WTC11 (cell line): ENCODE results near the gene RYR2.

Source experiments
- ATF6 ChIP-seq: sonication (generic); formaldehyde crosslinking; IDR thresholded peaks from 2 replicates; pipeline ENCODE4 v1.8.1; 2023; ENCODE audit warnings: mild to moderate bottlenecking, missing genetic modification reagents
- CREB1 ChIP-seq: sonication (generic); formaldehyde crosslinking; IDR thresholded peaks from 2 replicates; pipeline ENCODE4 v1.8.0; 2023; ENCODE audit warnings: mild to moderate bottlenecking, missing genetic modification reagents
- CTCF ChIP-seq: fragments of 200-600 bp; IDR thresholded peaks from 2 replicates; pipeline ENCODE4 v1.8.0; 2022; ENCODE audit warnings: antibody characterized with exemption
- E2F1 ChIP-seq: sonication (generic); formaldehyde crosslinking; IDR thresholded peaks from 2 replicates; pipeline ENCODE4 v1.8.0; 2022; ENCODE audit warnings: mild to moderate bottlenecking, missing genetic modification reagents
- FOXK1 ChIP-seq: sonication (generic); formaldehyde crosslinking; IDR thresholded peaks from 2 replicates; pipeline ENCODE4 v1.8.0; 2022; ENCODE audit warnings: mild to moderate bottlenecking, moderate library complexity, missing genetic modification reagents
- GABPB1 ChIP-seq: sonication (generic); formaldehyde crosslinking; IDR thresholded peaks from 2 replicates; pipeline ENCODE4 v1.8.1; 2023; ENCODE audit warnings: mild to moderate bottlenecking, missing genetic modification reagents
- NR2C2 ChIP-seq: sonication (generic); formaldehyde crosslinking; IDR thresholded peaks from 2 replicates; pipeline ENCODE4 v1.8.0; 2022; ENCODE audit warnings: mild to moderate bottlenecking, missing genetic modification reagents
- STAT6 ChIP-seq: sonication (generic); formaldehyde crosslinking; conservative IDR thresholded peaks from 2 replicates; pipeline ENCODE4 v1.8.1; 2023; ENCODE audit warnings: mild to moderate bottlenecking, low read depth, missing genetic modification reagents, moderate library complexity
- TCF7 ChIP-seq: sonication (generic); formaldehyde crosslinking; IDR thresholded peaks from 2 replicates; pipeline ENCODE4 v1.8.0; 2022; ENCODE audit warnings: mild to moderate bottlenecking, low read depth, missing genetic modification reagents, moderate library complexity
- USF2 ChIP-seq: sonication (generic); formaldehyde crosslinking; IDR thresholded peaks from 2 replicates; pipeline ENCODE4 v1.8.1; 2023; ENCODE audit warnings: mild to moderate bottlenecking, missing genetic modification reagents, moderate library complexity
- ZBTB43 ChIP-seq: sonication (generic); formaldehyde crosslinking; IDR thresholded peaks from 2 replicates; pipeline ENCODE4 v1.8.1; 2023; ENCODE audit warnings: mild to moderate bottlenecking, missing genetic modification reagents
- ZNF423 ChIP-seq: fragments of 250-450 bp; sonication (Bioruptor Pico); IDR thresholded peaks from 2 replicates; pipeline ENCODE4 v2.1.2; 2022; ENCODE audit warnings: mild to moderate bottlenecking, moderate library complexity

GRCh38 chr1:237525102-237525501 is 483.1 kb downstream of the RYR2 start:
- TF ChIP-seq USF2 (no peak), STAT6 (CRISPR knock-in tag) (no peak), ZBTB43 (CRISPR knock-in tag) (no peak), TCF7 (CRISPR knock-in tag) (no peak), CREB1 (no peak), CTCF (no peak), NR2C2 (CRISPR knock-in tag) (no peak), ZNF423 (no peak), FOXK1 (CRISPR knock-in tag) (no peak), GABPB1 (CRISPR knock-in tag) (no peak), ATF6 (CRISPR knock-in tag) (no peak), E2F1 (CRISPR knock-in tag) (no peak)
